NCI-H1417 treated with DMSO at 0.1 percent for 48 hours (cell line): ENCODE data around the gene GET3.
"Not testable (repeated sequence)": the region's sequence is repeated elsewhere in the genome, so short reads cannot be mapped to it uniquely, and the experiment has no call there.

Experiments
- DNase-seq: peaks from one replicate; lab custom pipeline; 2025; lab: John Stamatoyannopoulos, UW

The GET3 gene

GRCh38 chr19:12736995-12737834, at the start of gene GET3:
TSS of gene GET3 (plus strand) at chr19:12737497. CDS start at chr19:12737506, 9 bp downstream.
- peak; percentile 100 for DNase-seq

DNA sequence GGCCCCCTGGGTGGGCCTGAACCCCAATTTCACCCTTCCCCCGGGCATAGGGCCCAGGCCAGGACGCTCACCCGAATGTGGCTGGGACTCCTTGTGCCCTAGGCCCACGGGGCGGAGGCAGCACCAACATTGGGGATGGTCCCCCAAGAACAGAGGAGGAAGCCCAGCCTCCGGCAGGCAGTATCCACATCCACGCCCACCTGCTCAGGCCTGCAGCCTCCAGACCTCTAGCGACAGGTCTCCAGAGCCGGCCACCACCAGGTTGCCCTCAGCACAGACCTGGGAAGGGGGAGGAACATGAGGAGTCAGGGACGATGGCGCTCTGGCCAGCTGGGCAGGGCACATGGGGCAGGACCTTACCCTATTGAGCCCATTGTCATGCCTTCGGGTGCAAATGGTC, 48.3 kb upstream of the GET3 start:
- DNase-seq = no peak

GRCh38 chr19:12689581-12690216, 47.6 kb upstream of the GET3 start:
- DNase-seq = no peak

- DNase-seq = no peak
Measured at GRCh38 chr19:12692960-12693359, 44.3 kb upstream of the GET3 start.

- DNase-seq = no peak
Measured at GRCh38 chr19:12694641-12695040, 42.7 kb upstream of the GET3 start.

DNA sequence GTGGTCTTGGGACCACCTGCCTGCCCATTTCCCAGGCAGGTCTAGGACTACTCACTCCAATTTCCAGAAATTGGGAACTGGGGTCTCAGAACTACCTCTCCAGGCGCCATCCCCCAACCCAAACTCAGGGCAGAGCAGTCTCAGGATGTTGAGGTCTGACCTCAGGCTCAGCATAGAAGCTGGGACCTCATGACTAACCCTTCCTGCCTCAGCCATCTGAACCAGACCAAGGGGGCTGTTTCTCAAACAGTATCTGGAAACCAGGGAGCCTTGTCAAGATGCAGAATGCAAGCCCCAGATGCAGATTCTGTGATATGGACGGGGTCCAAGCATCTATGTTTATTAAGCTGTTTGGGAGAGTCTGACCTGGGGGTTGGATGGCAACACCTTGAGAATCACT, 42.2 kb upstream of the GET3 start:
- DNase-seq = no peak

- no peak for DNase-seq
Measured at GRCh38 chr19:12695514-12695913, 41.8 kb upstream of the GET3 start.

DNA sequence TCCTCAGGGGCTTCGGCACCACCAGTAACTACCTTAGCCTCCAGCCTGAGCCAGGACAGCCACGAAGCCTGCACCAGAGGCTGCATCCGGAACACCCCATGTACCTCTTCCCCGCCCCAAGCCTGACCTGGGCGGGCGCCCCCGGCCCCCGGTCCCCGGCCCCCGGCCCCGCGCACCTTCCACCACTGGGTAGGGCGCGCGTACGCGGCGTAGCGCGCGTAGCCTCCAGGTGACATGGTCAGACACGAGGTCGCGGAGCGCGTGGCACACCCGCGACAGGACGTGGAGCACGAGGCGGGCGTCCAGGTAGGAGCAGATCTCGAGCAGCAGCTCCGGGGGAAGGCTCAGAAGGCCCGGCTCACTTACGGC, 41.3 kb upstream of the GET3 start:
- DNase-seq = no peak

GRCh38 chr19:12696366-12697335, 40.6 kb upstream of the GET3 start, which contains the start of gene FBXW9:
TSS of gene FBXW9 (minus strand) at chr19:12696631. CDS start at chr19:12696581, 50 bp downstream.
- DNase-seq = peak; percentile 70

- not testable (repeated sequence) for DNase-seq
Measured at GRCh38 chr19:12697425-12697824, 39.9 kb upstream of the GET3 start.

- no peak for DNase-seq
Measured at GRCh38 chr19:12698138-12698537, 39.2 kb upstream of the GET3 start.

DNA sequence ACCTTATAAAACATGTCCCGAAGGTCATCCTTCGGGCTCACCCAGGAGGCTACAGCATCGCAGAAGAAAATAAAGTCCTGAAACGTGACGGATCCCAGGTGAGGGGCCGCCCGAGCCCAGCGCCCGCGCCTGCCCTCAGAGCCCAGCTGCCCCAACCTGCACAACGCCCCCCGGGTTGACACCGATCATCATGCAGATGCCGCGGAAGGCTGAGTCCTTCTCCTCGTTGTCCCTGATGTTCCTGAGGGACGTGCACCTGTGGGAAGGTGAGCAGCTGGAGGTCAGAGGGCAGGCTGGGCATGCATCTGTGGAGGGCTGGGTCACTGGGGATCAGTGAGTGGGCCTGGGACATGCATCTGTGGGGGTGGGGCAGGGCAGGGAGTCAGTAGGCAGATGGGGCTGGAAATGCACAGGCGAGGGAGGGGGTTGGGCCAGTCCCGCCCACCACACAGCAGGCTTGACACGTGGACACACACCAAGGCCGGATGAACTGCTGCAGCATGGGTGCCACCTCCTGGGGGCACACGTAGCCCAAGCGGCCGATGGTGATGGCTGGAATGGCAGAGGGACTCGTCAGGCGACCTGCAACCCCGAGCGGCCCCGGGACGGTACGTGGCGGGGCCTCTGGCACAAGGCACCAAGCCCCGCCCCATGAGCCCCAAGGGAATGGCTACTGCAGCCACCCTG, 35.6 kb upstream of the GET3 start:
- DNase-seq = no peak

DNA sequence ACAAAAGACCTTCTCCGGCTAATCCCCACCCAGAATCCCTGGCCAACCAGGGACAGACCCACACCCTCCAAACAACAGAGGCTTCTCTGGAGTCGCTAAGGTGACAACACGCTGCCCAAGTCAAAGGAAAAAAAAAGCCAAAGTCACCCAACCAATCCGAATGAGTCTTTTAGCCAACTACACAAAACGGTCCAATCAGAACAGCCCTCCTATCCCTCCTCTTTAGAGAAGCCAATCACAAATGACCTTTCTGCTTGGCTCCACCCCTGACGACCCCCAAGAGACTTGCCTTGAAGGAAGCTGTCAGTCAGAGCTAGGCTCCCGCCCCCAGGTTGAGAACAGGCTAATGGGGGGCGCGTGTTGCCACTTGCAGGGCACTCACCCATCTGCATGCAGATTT, 34.3 kb upstream of the GET3 start:
- DNase-seq = no peak

DNA sequence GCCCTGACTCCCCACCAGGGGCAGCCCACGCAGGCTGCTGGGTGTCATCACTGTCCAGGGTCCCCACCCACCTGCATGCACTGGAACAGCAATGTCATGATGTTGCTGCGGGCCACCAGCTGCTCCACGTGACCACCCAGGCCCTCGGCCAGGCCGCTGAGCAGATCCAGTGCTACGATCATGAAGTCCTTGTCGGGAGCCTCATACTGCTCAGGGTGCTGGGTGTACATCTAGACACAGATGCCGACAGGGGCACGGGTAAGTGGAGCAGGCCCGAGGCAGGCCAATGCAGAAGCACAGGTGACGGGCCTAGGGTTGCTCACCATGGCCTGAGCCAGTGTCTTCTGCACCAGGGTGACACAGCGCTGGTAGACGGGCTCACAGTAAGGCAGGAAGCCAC, 32.1 kb upstream of the GET3 start:
- DNase-seq = no peak

GRCh38 chr19:12705654-12706331, 31.5 kb upstream of the GET3 start:
- no peak for DNase-seq

DNA sequence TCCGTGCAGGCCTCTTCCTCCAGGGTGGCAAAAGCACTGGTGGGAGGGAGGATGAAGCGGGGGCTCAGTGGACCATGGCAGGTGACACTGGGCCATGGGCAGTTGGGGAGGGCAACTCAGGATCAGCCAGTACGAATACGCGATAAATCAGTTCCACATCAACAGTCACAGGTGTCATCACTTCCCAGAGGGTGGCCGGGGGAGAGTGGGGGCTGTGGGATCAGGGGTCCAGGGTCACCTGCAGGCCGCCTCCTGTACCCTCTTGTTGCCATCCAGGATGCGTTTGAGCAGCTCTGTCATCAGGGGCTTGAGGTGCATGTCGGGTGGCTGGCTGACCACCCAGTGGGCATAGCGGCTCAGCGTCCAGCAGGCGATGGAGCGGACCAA, 31.0 kb upstream of the GET3 start:
- no peak for DNase-seq

DNA sequence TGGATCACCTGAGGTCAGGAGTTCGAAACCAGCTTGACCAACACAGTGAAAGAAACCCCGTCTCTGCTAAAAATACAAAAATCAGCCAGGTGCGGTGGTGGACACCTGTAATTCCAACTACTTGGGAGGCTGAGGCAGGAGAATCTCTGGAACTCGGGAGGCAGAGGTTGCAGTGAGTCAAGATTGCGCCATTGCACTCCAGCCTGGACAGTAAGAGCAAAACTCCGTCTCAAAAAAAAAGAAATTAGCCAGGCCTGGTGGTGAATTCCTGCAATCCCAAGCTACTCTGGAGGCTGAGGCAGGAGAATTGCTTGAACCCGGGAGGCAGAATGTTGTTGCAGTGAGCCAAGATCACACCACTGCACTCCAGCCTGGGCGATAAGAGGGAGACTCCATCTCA, 28.7 kb upstream of the GET3 start:
- no peak for DNase-seq

GRCh38 chr19:12711187-12711586, 26.1 kb upstream of the GET3 start:
- no peak for DNase-seq

GRCh38 chr19:12712077-12712476, 25.2 kb upstream of the GET3 start:
- not testable (repeated sequence) for DNase-seq

- DNase-seq = not testable (repeated sequence)
Measured at GRCh38 chr19:12713304-12713703, 24.0 kb upstream of the GET3 start.

DNA sequence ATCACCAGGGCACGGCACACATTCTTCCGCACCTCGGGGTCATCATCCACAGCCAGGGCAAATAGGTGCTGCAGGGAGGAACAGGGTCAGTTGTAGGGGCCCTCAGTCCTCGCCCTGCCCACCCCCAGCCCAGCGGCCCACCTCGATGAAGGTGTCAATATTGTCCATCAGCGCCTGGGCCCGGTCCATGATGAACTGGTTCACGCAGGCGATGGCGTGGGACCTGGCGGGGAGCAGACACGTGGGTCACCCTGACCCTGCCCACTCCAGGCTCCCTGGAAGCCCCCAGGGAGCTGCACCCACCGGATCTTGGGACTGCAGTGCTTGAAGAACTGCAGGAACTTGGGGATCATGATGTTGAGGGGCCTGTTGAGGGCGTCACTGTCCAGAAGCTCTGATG, 22.2 kb upstream of the GET3 start:
- no peak for DNase-seq
